Ovary (tissue), 9 donors: ENCODE measurements around the gene BRAT1. TPM values are rescaled to one million over a fixed set of nuclear protein-coding genes. Genes with fewer than 3 reads are reported as not detected.

Experiments
- DNase-seq, 5 donors: peaks; one replicate each; pipeline ENCODE4 v3.0.0-alpha.2; 2019 to 2020
- H3K27ac ChIP-seq, 2 donors: fragments of 200-600 bp; one replicate each; pipeline versions ENCODE4 v1.5.1 to v1.8.0; 2019 to 2022
- H3K27me3 ChIP-seq: fragments of 200-600 bp; one replicate; pipeline ENCODE4 v1.8.0; 2022
- H3K36me3 ChIP-seq: fragments of 200-600 bp; sonication (generic); one replicate; pipeline ENCODE4 v1.5.1; 2019
- H3K4me1 ChIP-seq: one replicate; pipeline ENCODE4 v1.8.1; 2013; ENCODE audit warnings: mild to moderate bottlenecking, moderate library complexity; ENCODE audit not compliant: insufficient read depth
- H3K4me3 ChIP-seq: fragments of 200-600 bp; sonication (generic); one replicate; pipeline ENCODE4 v1.5.1; 2017
- H3K9me3 ChIP-seq, 2 donors: fragments of 200-600 bp in 1 of 2; sonication (generic) in 1 of 2; one replicate each; pipeline versions ENCODE4 v1.5.1 to v1.8.1; 2013 to 2019; ENCODE audit warnings: mild to moderate bottlenecking in 1 of 2, moderate library complexity in 1 of 2
- EP300 ChIP-seq: sonication (generic); formaldehyde crosslinking; IDR thresholded peaks from one replicate; pipeline ENCODE4 v1.6.1; 2017; ENCODE audit warnings: antibody characterized with exemption
- POLR2A ChIP-seq: fragments of 450-650 bp; IDR thresholded peaks from one replicate; pipeline ENCODE4 v1.6.1; 2017; ENCODE audit warnings: antibody characterized with exemption, mild to moderate bottlenecking, moderate library complexity
- WGBS, 3 donors: extraction: QIAGEN DNeasy Blood & Tissue Kit in 1 of 3; methylation state at CpG; one replicate each; pipeline versions ENCODE4 v1.1.5 to v1.1.7; 2013 to 2017; 5-methylcytosine and 5-hydroxymethylcytosine counted together
- intact Hi-C, 4 donors: fragments of 100-400 bp; cut with DNase I; formaldehyde crosslinking; loops; one replicate each; pipeline versions ENCODE4 v1.11.0 to v1.15.1; 2022 to 2023
- polyA plus RNA-seq, 2 donors: library from polyadenylated mRNA; stranded (reverse); fragments of 200-250 nt in 1 of 2; fragments of 350-450 nt in 1 of 2; fragmentation: Illumina TruSeq in 1 of 2; extraction: RNeasy Lipid Tissue Mini Kit (QIAGEN cat#74804) in 1 of 2; gene quantifications; one replicate each; pipeline ENCODE4 v1.2.3, GENCODE V29; 2013 to 2014
- total RNA-seq, 7 donors: library from RNA; depleted of rRNA in 2 of 7; stranded (reverse); fragments of >200 nt in 2 of 7; fragmentation: NEBNext Ultra II Directional in 3 of 7; extraction: Animal tissue kit (Norgen Biotek cat#: 25700) in 3 of 7; gene quantifications; one replicate each; pipeline versions ENCODE4 v1.1.0 to v1.2.4, GENCODE V29; 2016 to 2023
- TF ChIP-seq, protein P1 (sequence below), 3 donors: fragments of 450-650 bp in 2 of 3; fragments of 200-600 bp in 1 of 3; IDR thresholded peaks; one replicate each; pipeline versions ENCODE4 v1.5.1 to v1.8.0; 2016 to 2022; ENCODE audit warnings: antibody characterized with exemption in 3 of 3, mild to moderate bottlenecking in 1 of 3
- donor health status: DM: no; HTN: no; CAD: no; lungs with moderate emphysema.
- donor health status: DM: no; HTN: no; CAD: no.
- donor health status: Bipolar disorder and iron deficiency.
- donor health status: DM: yes; HTN: yes; CAD: no.
- donor health status: DM: no; HTN: no; CAD: no.
- donor health status: DM: yes; HTN: yes; CAD: no.

BRAT1 gene
- total and polyA plus RNA-seq, 9 donors, result 1.3 to 39.1 (median 30.2) TPM

DNA sequence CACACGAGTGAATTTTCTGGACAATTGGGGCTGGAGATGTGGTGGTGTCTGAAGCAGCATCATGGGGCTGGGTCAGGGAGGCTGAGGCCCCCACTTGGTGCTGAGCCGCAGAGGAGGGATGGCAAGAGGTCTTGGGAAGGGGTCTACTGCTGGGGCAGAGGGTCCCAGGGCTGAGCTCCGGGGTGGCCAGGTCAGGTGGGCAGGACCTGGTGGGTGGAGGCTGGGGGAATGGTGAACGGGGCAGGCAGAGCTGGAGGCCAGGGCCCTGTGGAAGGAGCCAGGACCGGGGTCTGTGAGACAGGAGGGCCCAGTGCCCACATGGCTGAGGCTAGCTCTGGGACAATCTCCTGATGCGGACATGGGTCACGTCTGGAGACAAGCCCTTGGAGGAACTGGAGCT is 56.1 kb downstream of the BRAT1 start:
- H3K9me3 ChIP-seq, result no peaks in the 10 kb centered on the region
- H3K27me3 ChIP-seq, result no peaks in the 10 kb centered on the region
- intact Hi-C loops, result no loop called here
- no peaks in the 10 kb centered on the region for H3K4me1 ChIP-seq
- DNase-seq, result no peak
- WGBS, 3 donors, result 86 to 93% (median 92%) methylated on average over 7 of the region's 7 CpGs
- no peaks in the 10 kb centered on the region for H3K36me3 ChIP-seq
- TF ChIP-seq EP300 (no peak), POLR2A (no peak)
- H3K27ac ChIP-seq, result no peak overlapping the region
- H3K4me3 ChIP-seq, result no peak overlapping the region

DNA sequence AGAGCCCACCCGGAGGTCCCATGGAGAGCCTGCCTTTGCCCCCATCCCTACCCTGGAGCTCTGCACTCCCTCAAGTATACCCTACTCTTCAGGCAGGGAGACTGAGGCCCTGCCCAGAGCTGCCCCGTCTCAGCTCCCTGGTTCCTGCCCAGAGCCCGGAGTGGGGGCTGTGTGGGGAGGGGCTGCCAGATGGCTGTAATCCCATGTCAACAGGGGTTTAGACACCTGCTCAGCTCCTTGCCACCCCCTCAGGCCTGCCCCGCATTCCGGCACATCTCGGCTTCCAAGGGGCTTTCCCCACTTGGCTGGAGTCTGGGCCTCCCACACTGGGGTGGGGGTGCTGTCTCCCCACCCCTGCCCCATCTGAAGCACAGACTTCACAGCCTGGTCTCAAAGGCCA is 56.6 kb downstream of the BRAT1 start:
- Histone ChIP-seq H3K27ac (no peak overlapping the region), H3K36me3 (no peaks in the 10 kb centered on the region), H3K4me3 (no peak overlapping the region), H3K27me3 (no peaks in the 10 kb centered on the region), H3K4me1 (no peaks in the 10 kb centered on the region), H3K9me3 (no peaks in the 10 kb centered on the region)
- TF ChIP-seq POLR2A (no peak), EP300 (no peak)
- TF ChIP-seq, protein P1, sequence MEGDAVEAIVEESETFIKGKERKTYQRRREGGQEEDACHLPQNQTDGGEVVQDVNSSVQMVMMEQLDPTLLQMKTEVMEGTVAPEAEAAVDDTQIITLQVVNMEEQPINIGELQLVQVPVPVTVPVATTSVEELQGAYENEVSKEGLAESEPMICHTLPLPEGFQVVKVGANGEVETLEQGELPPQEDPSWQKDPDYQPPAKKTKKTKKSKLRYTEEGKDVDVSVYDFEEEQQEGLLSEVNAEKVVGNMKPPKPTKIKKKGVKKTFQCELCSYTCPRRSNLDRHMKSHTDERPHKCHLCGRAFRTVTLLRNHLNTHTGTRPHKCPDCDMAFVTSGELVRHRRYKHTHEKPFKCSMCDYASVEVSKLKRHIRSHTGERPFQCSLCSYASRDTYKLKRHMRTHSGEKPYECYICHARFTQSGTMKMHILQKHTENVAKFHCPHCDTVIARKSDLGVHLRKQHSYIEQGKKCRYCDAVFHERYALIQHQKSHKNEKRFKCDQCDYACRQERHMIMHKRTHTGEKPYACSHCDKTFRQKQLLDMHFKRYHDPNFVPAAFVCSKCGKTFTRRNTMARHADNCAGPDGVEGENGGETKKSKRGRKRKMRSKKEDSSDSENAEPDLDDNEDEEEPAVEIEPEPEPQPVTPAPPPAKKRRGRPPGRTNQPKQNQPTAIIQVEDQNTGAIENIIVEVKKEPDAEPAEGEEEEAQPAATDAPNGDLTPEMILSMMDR (IDR thresholded peaks at IDR 0.05), result no peak
- WGBS, 3 donors, result 69 to 87% (median 82%) methylated on average over 6 of the region's 6 CpGs
- intact Hi-C loops, result no loop called here
- no peak for DNase-seq

DNA sequence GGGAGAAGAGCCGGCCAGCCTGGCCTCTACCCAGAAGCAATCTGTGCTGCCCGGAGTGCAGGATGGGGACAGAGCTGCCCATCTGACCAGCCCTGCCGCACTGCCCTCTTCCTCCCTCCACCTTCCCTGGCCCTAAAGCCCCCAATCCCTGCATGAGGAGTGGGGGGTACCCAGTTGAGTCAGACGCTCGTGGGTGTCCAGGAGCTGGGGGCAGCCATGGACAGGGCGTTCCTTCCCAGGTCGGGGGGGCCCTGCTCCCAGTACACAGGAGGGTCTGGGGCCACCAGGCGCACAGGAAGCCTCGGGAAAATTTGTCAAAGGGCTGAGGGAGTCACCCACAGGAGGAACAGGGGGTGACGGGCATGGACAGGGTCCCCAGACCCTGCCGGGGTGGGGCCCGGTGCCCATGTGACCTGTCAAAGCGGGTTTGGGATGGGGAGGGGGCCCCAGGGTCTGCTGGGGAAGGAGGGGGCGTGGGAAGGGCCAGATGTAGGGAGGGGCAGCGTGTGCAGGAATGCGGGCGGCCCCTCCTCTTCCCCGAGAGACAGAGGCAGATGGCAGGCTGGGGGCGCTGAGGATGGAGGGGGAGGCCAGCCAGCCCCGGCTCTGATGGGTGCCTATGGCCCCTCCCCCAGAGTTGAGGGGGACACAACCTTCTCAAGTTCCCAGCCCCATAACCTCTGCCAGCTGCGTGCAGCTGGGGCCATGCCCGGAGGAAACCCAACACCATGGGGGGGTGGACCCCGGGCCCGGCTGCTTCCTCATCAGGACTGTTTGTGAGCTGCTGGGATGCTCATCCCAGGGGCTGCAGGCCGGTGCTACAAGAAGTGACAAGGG is 57.6 kb downstream of the BRAT1 start:
- no peak overlapping the region for H3K27ac ChIP-seq
- H3K9me3 ChIP-seq, result no peaks in the 10 kb centered on the region
- no peaks in the 10 kb centered on the region for H3K4me1 ChIP-seq
- H3K27me3 ChIP-seq, result no peaks in the 10 kb centered on the region
- intact Hi-C loops, result no loop called here
- TF ChIP-seq POLR2A (no peak), EP300 (no peak)
- TF ChIP-seq, protein P1 (IDR thresholded peaks at IDR 0.05), result no peak
- DNase-seq, result peak in 2 of 5 donors; percentile 55 to 62
- WGBS, 3 donors, result 19 to 31% (median 28%) methylated on average over 24 to 25 of the region's 25 CpGs
- no peaks in the 10 kb centered on the region for H3K36me3 ChIP-seq
- H3K4me3 ChIP-seq, result no peak overlapping the region

DNA sequence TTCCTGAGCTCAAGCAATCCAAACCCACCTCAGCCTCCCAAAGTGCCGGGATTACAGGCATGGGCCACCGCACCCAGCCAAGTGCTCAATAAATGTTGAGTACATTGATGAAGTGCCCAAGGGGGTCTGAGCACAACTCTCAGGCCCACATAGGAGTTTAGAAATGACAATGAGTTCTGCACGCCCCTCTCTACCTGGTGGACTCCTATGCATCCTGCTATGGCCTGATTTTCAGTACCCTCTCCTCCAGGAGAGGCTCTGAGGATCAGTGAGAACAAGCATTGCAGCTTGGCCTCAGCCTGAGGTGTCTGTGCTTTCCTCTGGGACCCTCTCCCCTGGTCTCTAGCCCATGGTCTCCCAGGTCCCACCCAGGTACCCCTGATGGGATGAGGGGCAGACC is 58.3 kb downstream of the BRAT1 start:
- no peak overlapping the region for H3K27ac ChIP-seq
- intact Hi-C loops, result no loop called here
- no peaks in the 10 kb centered on the region for H3K9me3 ChIP-seq
- H3K4me1 ChIP-seq, result no peaks in the 10 kb centered on the region
- H3K36me3 ChIP-seq, result no peaks in the 10 kb centered on the region
- H3K4me3 ChIP-seq, result no peak overlapping the region
- 98 to 100% (median 99%) methylated on average over 3 of the region's 3 CpGs for WGBS, 3 donors
- DNase-seq, result no peak
- H3K27me3 ChIP-seq, result no peaks in the 10 kb centered on the region
- TF ChIP-seq POLR2A (no peak), EP300 (no peak)
- TF ChIP-seq, protein P1 (IDR thresholded peaks at IDR 0.05), result no peak

DNA sequence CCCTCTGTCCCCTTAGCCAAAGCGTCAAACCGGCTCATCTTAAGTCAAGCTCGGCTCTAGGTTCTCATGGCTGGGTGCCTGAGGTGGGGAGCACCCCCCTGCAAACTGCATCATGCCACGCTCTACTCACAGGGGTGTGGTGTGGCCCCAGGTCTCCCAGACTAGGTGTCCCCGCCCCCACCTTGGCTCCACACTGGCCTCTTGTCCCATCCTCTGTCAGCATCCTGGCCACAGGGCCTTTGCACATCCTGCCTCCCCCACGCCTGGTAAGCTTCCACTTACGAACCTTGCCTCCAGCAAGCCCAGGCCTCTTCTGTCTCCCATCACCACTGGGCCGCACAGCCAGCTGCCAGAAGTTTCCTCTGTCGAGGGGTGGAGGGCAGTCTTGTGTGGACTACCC is 58.9 kb downstream of the BRAT1 start:
- TF ChIP-seq EP300 (no peak), POLR2A (no peak)
- TF ChIP-seq, protein P1 (IDR thresholded peaks at IDR 0.05), result no peak
- 89 to 94% (median 89%) methylated on average over 9 of the region's 9 CpGs for WGBS, 3 donors
- H3K4me1 ChIP-seq, result no peaks in the 10 kb centered on the region
- no peaks in the 10 kb centered on the region for H3K9me3 ChIP-seq
- no peaks in the 10 kb centered on the region for H3K36me3 ChIP-seq
- no peak for DNase-seq
- no peaks in the 10 kb centered on the region for H3K27me3 ChIP-seq
- H3K4me3 ChIP-seq, result no peak overlapping the region
- no peak overlapping the region for H3K27ac ChIP-seq
- intact Hi-C loops, result no loop called here
